ENCODE results near the gene IPO8.
"Not testable (repeated sequence)": the region's sequence is repeated elsewhere in the genome, so short reads cannot be mapped to it uniquely, and the experiment has no call there.

The IPO8 gene

GRCh38 chr12:30626847-30627246 lies 68.8 kb downstream of the IPO8 start:
- H3F3A ChIP-seq (ENCODE audit: insufficient read depth, low read length), result no peaks in the 10 kb centered on the region
- no peaks in the 10 kb centered on the region for H3K27me3 ChIP-seq (ENCODE audit: insufficient read depth, low read length)
- H3K9me3 ChIP-seq (ENCODE audit: low read length), result no peaks in the 10 kb centered on the region
- no peak overlapping the region for H3K9ac ChIP-seq (ENCODE audit: low read length)
- no peak overlapping the region for H3K4me2 ChIP-seq (ENCODE audit: low read length)
- TF ChIP-seq CTCF (IDR thresholded peaks at IDR 0.05; ENCODE audit: low read length) (no peak), EZH2 (IDR thresholded peaks at IDR 0.05; ENCODE audit: borderline replicate concordance, low read length) (no peak)
- no peak overlapping the region for H3K4me3 ChIP-seq (ENCODE audit: low read depth, low read length, poor library complexity, severe bottlenecking)
- no peak overlapping the region for H2AFZ ChIP-seq (ENCODE audit: low read length)
- H3K27ac ChIP-seq (ENCODE audit: low read depth, low read length, poor library complexity, severe bottlenecking), result no peak overlapping the region
- H3K79me2 ChIP-seq (ENCODE audit: insufficient read depth, low read length), result no peaks in the 10 kb centered on the region
- no peaks in the 10 kb centered on the region for H4K20me1 ChIP-seq (ENCODE audit: insufficient read depth, low read length)
- H3K4me1 ChIP-seq (ENCODE audit: insufficient read depth, low read length, severe bottlenecking), result no peaks in the 10 kb centered on the region
- peaks cover 23% of the 10 kb centered on the region for H3K36me3 ChIP-seq (ENCODE audit: insufficient read depth, low read length)
- no peaks in the 10 kb centered on the region for H3K9me2 ChIP-seq (ENCODE audit: low read depth, low read length)

GRCh38 chr12:30624009-30624408 lies 71.7 kb downstream of the IPO8 start:
- no peak for TF ChIP-seq CTCF (IDR thresholded peaks at IDR 0.05; ENCODE audit: low read length)
- TF ChIP-seq EZH2 (IDR thresholded peaks at IDR 0.05; ENCODE audit: borderline replicate concordance, low read length), result no peak
- no peak overlapping the region for H2AFZ ChIP-seq (ENCODE audit: low read length)

GRCh38 chr12:30622509-30622908 lies 73.2 kb downstream of the IPO8 start:
- Histone ChIP-seq H3K36me3 (ENCODE audit: insufficient read depth, low read length) (no peaks in the 10 kb centered on the region), H3K4me1 (ENCODE audit: insufficient read depth, low read length, severe bottlenecking) (no peaks in the 10 kb centered on the region), H3K4me3 (ENCODE audit: low read depth, low read length, poor library complexity, severe bottlenecking) (no peak overlapping the region), H2AFZ (ENCODE audit: low read length) (no peak overlapping the region), H3K27me3 (ENCODE audit: insufficient read depth, low read length) (no peaks in the 10 kb centered on the region), H3K9me2 (ENCODE audit: low read depth, low read length) (no peaks in the 10 kb centered on the region), H3F3A (ENCODE audit: insufficient read depth, low read length) (no peaks in the 10 kb centered on the region), H4K20me1 (ENCODE audit: insufficient read depth, low read length) (no peaks in the 10 kb centered on the region), H3K27ac (ENCODE audit: low read depth, low read length, poor library complexity, severe bottlenecking) (no peak overlapping the region), H3K4me2 (ENCODE audit: low read length) (no peak overlapping the region), H3K79me2 (ENCODE audit: insufficient read depth, low read length) (no peaks in the 10 kb centered on the region), H3K9me3 (ENCODE audit: low read length) (no peaks in the 10 kb centered on the region), H3K9ac (ENCODE audit: low read length) (no peak overlapping the region)
- TF ChIP-seq EZH2 (IDR thresholded peaks at IDR 0.05; ENCODE audit: borderline replicate concordance, low read length), result no peak
- no peak for TF ChIP-seq CTCF (IDR thresholded peaks at IDR 0.05; ENCODE audit: low read length)

More at GRCh38 chr12:30624009-30624408, 71.7 kb downstream of the IPO8 start:
- Histone ChIP-seq H3K9me3 (ENCODE audit: low read length) (no peaks in the 10 kb centered on the region), H3K27me3 (ENCODE audit: insufficient read depth, low read length) (no peaks in the 10 kb centered on the region), H3K4me3 (ENCODE audit: low read depth, low read length, poor library complexity, severe bottlenecking) (no peak overlapping the region), H3F3A (ENCODE audit: insufficient read depth, low read length) (no peaks in the 10 kb centered on the region), H3K4me2 (ENCODE audit: low read length) (no peak overlapping the region), H3K79me2 (ENCODE audit: insufficient read depth, low read length) (no peaks in the 10 kb centered on the region), H3K9ac (ENCODE audit: low read length) (no peak overlapping the region), H4K20me1 (ENCODE audit: insufficient read depth, low read length) (no peaks in the 10 kb centered on the region), H3K36me3 (ENCODE audit: insufficient read depth, low read length) (no peaks in the 10 kb centered on the region), H3K27ac (ENCODE audit: low read depth, low read length, poor library complexity, severe bottlenecking) (no peak overlapping the region), H3K9me2 (ENCODE audit: low read depth, low read length) (no peaks in the 10 kb centered on the region), H3K4me1 (ENCODE audit: insufficient read depth, low read length, severe bottlenecking) (no peaks in the 10 kb centered on the region)

- not testable (repeated sequence) for H3K79me2 ChIP-seq (ENCODE audit: insufficient read depth, low read length); H3K4me3 ChIP-seq (ENCODE audit: low read depth, low read length, poor library complexity, severe bottlenecking); H3K36me3 ChIP-seq (ENCODE audit: insufficient read depth, low read length); H3K9me3 ChIP-seq (ENCODE audit: low read length); H3K9me2 ChIP-seq (ENCODE audit: low read depth, low read length); H2AFZ ChIP-seq (ENCODE audit: low read length); H3K9ac ChIP-seq (ENCODE audit: low read length); H3K27ac ChIP-seq (ENCODE audit: low read depth, low read length, poor library complexity, severe bottlenecking); H3K4me2 ChIP-seq (ENCODE audit: low read length); H3F3A ChIP-seq (ENCODE audit: insufficient read depth, low read length); H4K20me1 ChIP-seq (ENCODE audit: insufficient read depth, low read length); H3K4me1 ChIP-seq (ENCODE audit: insufficient read depth, low read length, severe bottlenecking); H3K27me3 ChIP-seq (ENCODE audit: insufficient read depth, low read length)
Observed at GRCh38 chr12:30621663-30622241, 73.9 kb downstream of the IPO8 start.
